Spleen (tissue), 7 donors: ENCODE data around the gene EZH1.

ENCODE experiments used
- CTCF ChIP-seq, 11 experiments: fragments of 200-600 bp in 7 of 11; fragments of 450-650 bp in 4 of 11; sonication (generic) in 4 of 11; IDR thresholded peaks in 8 of 11; conservative IDR thresholded peaks in 3 of 11; 1 replicate in 7 of 11; 2 replicates in 4 of 11; pipeline versions ENCODE4 v1.4.0 to v1.8.0; 2016 to 2021; ENCODE audit warnings: antibody characterized with exemption in 11 of 11, inconsistent platforms in 4 of 11, mild to moderate bottlenecking in 1 of 11
- POLR2AphosphoS5 ChIP-seq, 3 donors: sonication (generic); formaldehyde crosslinking; IDR thresholded peaks; one replicate each; pipeline ENCODE4 v1.5.1; 2017; ENCODE audit warnings: antibody characterized with exemption in 3 of 3
- donor health status: DM: no; HTN: no; CAD: no; lungs with moderate emphysema.
- donor health status: DM: no; HTN: no; CAD: no.
- donor health status: DM: no; HTN: no; CAD: no.

GRCh38 chr17:42774066-42774745 is 29.4 kb upstream of the EZH1 start:
- TF ChIP-seq POLR2AphosphoS5 (IDR thresholded peaks at IDR 0.05) (no peak), CTCF (IDR thresholded peaks at IDR 0.05 in 8 of 11, conservative IDR thresholded peaks at IDR 0.05 in 3 of 11) (no peak)
